Fibroblast of pulmonary artery (primary cell): ENCODE results near the gene MEAF6.

Source experiments
- DNase-seq: peaks from one replicate; pipeline ENCODE4 v3.0.0-alpha.2; 2010; ENCODE audit warnings: low read depth
- H3K4me3 ChIP-seq: replicated peaks from 2 replicates; pipeline ENCODE4 v1.5.1; 2011; ENCODE audit warnings: low read depth, mild to moderate bottlenecking, control low read depth, low read length, moderate library complexity
- TF ChIP-seq, protein P1 (sequence below): IDR thresholded peaks from 2 replicates; pipeline ENCODE4 v1.5.1; 2011; ENCODE audit warnings: mild to moderate bottlenecking, control low read depth, low read length, inconsistent platforms; ENCODE audit errors: missing control alignments

The MEAF6 gene

DNA sequence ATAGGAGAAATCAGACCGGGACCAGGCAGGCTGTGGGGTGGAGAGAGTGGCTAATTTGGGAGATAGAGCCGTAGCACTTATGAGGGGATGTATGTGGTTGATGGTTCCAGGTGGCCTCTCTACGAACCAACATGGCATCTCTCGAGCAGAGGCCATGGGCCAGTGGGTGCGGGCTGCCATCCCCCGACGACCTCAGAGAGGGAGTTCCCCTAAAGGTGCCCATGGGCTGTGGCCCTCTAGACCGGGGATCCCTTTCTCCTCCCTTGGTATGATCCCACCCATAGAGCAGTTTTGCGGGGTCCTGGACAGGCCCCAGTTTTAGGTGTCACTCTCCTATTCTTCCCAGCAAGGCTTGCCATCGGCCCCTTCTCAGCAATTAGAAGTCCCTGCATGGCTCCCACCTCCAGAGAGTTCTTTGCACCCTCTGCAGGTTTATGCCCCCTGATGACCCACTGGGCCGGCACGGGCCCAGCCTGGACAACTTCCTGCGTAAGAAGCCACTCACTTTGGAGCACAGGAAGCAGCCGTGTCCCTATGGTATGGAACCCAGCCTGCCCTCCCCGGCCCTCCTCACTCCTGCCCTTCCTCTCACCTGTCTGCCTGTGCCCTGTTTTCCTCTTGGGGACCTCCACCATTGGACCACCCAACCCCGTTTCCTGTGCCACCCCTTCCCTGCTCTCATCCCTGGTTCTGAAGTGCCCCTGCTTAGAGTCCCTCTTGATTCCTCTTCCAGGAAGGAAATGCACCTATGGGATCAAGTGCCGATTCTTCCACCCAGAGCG lies 32.4 kb downstream of the MEAF6 start:
- H3K4me3 ChIP-seq = no peak overlapping the region
- TF ChIP-seq, protein P1, sequence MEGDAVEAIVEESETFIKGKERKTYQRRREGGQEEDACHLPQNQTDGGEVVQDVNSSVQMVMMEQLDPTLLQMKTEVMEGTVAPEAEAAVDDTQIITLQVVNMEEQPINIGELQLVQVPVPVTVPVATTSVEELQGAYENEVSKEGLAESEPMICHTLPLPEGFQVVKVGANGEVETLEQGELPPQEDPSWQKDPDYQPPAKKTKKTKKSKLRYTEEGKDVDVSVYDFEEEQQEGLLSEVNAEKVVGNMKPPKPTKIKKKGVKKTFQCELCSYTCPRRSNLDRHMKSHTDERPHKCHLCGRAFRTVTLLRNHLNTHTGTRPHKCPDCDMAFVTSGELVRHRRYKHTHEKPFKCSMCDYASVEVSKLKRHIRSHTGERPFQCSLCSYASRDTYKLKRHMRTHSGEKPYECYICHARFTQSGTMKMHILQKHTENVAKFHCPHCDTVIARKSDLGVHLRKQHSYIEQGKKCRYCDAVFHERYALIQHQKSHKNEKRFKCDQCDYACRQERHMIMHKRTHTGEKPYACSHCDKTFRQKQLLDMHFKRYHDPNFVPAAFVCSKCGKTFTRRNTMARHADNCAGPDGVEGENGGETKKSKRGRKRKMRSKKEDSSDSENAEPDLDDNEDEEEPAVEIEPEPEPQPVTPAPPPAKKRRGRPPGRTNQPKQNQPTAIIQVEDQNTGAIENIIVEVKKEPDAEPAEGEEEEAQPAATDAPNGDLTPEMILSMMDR = no peak
- no peak for DNase-seq

DNA sequence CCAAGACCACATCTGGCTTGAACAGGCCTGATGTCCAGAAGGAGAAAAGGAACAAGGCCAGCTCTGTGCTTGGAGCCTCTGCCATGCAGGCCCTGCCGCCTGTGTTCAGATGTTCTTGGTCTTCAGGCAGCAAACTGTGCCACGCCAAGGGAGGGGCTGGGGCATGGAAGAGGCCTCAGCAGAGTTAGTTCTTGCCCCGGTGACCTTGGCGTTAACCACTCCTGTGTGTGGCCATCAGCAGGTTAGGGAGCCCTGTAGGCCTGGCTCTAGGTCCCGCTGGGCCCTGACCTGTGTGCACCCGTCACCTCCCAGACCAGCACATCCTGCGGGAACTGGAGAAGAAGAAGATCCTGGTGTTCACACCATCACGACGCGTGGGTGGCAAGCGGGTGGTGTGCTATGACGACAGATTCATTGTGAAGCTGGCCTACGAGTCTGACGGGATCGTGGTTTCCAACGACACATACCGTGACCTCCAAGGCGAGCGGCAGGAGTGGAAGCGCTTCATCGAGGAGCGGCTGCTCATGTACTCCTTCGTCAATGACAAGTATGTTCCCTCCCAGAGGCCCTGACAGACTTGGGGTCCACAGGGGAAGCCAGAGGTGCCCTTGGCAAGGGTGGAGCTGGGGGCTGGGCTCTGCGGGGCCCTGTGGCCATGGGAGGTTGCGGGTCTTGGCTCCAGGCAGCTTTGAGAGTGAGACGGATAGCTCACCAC lies 33.1 kb downstream of the MEAF6 start:
- no peak for DNase-seq
- H3K4me3 ChIP-seq = no peak overlapping the region
- TF ChIP-seq, protein P1 = no peak

DNA sequence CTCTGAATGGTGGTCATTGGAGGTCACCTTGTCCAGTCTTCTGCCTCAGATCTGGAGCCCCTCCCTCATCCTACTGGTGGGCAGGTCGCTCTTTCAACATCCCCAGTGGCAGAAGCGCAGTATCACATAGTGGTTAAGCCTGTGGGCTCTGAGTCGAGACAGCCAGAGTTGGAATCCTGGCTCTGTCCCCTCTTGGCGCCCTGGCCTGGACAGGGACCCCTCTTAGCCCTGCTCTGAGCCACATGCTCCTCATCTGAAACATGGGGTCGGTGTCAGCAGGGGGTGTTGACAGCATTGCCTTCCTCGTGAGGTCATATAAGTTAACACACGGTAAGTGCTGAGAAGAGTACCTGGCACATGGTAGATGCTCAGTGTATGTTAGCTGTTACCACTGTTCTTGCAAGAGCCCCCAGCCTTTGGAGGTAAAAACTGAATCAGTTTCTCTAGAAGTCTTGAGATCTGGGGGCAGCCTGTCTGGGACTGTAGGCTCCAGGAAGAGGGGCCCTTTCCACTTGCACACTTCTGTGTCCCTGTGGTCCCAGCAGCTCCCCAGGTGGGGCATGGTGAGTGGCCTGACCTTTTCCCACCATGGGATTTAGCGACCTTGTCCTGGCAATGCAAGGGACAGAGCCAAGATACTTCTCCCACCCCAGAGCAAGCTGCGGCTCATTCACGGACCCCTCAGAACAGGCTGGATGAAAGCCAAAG lies 33.8 kb downstream of the MEAF6 start:
- no peak overlapping the region for H3K4me3 ChIP-seq
- no peak for DNase-seq
- TF ChIP-seq, protein P1 = no peak

DNA sequence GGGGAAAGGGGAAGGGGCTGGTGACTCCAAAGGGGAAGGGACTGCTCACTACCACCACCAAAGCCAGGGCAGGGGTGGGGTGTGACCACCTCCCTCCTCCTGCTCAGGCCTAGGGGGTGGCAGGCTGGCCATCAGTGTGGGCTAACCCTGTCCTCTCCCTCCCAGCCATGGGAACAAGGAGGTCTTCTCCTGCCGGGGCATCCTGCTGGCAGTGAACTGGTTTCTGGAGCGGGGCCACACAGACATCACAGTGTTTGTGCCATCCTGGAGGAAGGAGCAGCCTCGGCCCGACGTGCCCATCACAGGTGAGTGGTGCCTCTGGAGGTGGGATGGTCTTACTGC lies 34.5 kb downstream of the MEAF6 start:
- TF ChIP-seq, protein P1 = no peak
- peak overlapping the region; percentile 80 for H3K4me3 ChIP-seq
- DNase-seq = no peak

DNA sequence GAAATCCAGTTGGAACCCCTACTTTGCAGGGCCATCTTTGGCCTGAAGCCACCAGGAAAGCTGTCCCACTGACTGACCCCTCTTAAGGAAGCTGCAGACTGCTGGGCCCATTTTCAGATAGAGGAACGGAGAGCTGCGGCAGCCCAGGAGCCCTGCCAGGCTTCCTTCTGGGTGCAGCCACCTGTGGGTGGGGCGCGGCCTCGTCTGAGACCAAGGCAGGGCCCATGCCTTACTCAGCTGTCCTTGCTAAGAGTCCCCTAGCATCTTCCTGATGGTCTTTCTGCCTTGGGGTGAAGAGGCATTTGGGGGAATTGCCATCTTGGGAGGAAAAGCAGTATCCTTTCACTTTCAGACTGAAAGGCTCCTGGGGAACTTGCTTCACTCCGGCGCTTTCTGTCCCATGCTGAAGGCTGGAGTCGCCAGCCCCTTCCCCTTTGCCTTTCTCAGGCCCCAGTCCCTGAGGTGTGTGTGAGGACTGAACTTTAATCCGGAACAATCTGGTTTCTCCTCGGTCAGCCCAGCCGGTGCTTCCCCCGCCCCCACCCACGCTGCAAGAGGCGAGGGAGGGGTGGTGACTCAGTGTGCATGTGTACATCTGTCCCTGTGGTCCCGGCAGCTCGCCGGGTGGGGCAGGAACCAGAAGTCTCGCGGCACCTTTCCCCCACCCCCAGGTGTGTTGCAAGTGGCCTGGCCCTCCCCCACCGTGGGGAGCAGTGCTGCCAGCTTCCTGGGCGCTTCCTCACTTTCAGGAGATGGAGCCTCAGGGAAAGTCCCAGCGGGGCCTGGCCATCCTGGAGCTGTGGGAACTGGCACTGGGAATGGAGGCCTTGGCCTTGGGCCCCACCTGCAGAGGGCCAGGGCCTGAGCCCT lies 35.1 kb downstream of the MEAF6 start:
- TF ChIP-seq, protein P1 = no peak
- peak; percentile 88 for DNase-seq
- H3K4me3 ChIP-seq = peak overlapping the region; percentile 80

DNA sequence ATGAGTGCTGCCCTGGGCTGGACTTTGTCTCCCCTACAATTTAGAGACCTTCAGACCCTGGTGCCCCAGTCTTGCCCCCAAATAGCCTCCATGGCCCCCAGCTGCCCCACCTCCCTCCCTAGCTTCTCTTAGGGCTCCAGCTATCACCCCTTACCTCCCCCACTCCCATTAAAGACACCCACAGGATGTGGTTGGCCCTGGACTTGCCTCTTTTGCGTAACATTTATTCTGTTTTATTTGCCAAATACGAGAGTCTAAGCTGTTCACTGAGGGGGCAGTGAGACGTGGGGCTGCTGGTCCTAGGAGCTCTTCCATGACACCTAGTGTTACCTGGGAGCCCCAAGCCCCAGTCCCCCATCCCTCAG lies 35.7 kb downstream of the MEAF6 start:
- DNase-seq = peak; percentile 55
- TF ChIP-seq, protein P1 = no peak
- H3K4me3 ChIP-seq = peak overlapping the region; percentile 80
